ENCODE results near the gene SS18L1. TPM values are rescaled to one million over a fixed set of nuclear protein-coding genes. Genes with fewer than 3 reads are reported as not detected.

The SS18L1 gene
- total and polyA plus RNA-seq, 2 experiments from 2014 or later = 6.5 to 32.6 TPM

DNA sequence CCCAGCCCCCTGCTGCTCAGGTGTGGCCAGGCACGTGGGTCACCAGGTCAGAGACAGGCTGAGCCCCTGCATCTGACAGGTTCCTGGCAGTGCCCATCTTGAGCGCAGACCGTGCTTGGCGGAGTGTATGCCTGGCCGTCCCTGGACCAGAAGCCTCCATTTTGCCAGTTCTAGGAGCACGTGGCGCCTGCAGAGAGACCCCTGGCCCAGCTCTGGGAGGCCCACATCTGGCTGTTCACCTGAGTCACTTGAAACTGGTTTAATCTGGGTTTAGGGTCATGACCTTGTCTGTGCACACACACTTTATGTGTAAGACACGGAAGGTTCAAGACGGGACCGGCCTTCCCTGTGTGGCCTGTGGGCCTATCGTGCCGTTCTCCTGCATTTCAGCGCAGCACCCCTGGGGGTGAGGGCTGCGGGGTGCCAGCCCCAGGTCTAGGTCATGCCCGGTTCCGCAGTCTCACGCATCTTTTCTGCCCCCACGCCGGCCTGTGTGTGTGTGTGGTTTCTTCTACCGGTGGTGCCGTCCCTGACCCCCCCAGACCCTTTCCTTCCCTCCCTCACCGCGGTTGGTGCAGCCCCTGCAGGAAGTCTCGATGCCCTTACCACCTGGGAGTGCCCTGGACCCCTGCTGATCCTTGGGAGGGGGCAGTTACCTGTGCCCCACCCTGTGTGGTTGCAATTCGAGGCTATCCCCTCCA, 14.0 kb downstream of the SS18L1 start:
- DNase-seq (ENCODE audit: low spot score) (no peak), ATAC-seq (no peak)
- peaks cover 27% of the 10 kb centered on the region for H4K20me1 ChIP-seq (replicated peaks; ENCODE audit: insufficient read depth)
- H3F3A ChIP-seq (replicated peaks; ENCODE audit: low read depth) = peaks cover 10% of the 10 kb centered on the region; the same call in 1 of the 2 replicates
- H3K9me3 Mint-ChIP-seq = peaks cover 7% of the 10 kb centered on the region; the same call in 2 of the 3 replicates
- H3K4me2 ChIP-seq = no peak overlapping the region
- TF ChIP-seq, protein P1, sequence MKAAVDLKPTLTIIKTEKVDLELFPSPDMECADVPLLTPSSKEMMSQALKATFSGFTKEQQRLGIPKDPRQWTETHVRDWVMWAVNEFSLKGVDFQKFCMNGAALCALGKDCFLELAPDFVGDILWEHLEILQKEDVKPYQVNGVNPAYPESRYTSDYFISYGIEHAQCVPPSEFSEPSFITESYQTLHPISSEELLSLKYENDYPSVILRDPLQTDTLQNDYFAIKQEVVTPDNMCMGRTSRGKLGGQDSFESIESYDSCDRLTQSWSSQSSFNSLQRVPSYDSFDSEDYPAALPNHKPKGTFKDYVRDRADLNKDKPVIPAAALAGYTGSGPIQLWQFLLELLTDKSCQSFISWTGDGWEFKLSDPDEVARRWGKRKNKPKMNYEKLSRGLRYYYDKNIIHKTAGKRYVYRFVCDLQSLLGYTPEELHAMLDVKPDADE (IDR thresholded peaks at IDR 0.05) = no peak
- TF ChIP-seq POLR2AphosphoS5 (IDR thresholded peaks at IDR 0.05; ENCODE audit: low read depth) (no peak), EZH2phosphoT487 (IDR thresholded peaks at IDR 0.05; ENCODE audit: unreplicated experiment) (no peak), EZH2 (IDR thresholded peaks at IDR 0.05; ENCODE audit: low read depth, unreplicated experiment) (no peak), ZNF114 (CRISPR knock-in tag; IDR thresholded peaks at IDR 0.05) (no peak), CREB1 (CRISPR knock-in tag; IDR thresholded peaks at IDR 0.05; ENCODE audit: low read depth) (no peak), JUNB (IDR thresholded peaks at IDR 0.05; ENCODE audit: unreplicated experiment) (no peak), ZNF331 (CRISPR knock-in tag; IDR thresholded peaks at IDR 0.05; ENCODE audit: low read depth) (no peak), STAT1 (IDR thresholded peaks at IDR 0.05; ENCODE audit: unreplicated experiment) (no peak), NANOG (IDR thresholded peaks at IDR 0.05; ENCODE audit: borderline replicate concordance) (no peak)
- TF ChIP-seq, protein P2, sequence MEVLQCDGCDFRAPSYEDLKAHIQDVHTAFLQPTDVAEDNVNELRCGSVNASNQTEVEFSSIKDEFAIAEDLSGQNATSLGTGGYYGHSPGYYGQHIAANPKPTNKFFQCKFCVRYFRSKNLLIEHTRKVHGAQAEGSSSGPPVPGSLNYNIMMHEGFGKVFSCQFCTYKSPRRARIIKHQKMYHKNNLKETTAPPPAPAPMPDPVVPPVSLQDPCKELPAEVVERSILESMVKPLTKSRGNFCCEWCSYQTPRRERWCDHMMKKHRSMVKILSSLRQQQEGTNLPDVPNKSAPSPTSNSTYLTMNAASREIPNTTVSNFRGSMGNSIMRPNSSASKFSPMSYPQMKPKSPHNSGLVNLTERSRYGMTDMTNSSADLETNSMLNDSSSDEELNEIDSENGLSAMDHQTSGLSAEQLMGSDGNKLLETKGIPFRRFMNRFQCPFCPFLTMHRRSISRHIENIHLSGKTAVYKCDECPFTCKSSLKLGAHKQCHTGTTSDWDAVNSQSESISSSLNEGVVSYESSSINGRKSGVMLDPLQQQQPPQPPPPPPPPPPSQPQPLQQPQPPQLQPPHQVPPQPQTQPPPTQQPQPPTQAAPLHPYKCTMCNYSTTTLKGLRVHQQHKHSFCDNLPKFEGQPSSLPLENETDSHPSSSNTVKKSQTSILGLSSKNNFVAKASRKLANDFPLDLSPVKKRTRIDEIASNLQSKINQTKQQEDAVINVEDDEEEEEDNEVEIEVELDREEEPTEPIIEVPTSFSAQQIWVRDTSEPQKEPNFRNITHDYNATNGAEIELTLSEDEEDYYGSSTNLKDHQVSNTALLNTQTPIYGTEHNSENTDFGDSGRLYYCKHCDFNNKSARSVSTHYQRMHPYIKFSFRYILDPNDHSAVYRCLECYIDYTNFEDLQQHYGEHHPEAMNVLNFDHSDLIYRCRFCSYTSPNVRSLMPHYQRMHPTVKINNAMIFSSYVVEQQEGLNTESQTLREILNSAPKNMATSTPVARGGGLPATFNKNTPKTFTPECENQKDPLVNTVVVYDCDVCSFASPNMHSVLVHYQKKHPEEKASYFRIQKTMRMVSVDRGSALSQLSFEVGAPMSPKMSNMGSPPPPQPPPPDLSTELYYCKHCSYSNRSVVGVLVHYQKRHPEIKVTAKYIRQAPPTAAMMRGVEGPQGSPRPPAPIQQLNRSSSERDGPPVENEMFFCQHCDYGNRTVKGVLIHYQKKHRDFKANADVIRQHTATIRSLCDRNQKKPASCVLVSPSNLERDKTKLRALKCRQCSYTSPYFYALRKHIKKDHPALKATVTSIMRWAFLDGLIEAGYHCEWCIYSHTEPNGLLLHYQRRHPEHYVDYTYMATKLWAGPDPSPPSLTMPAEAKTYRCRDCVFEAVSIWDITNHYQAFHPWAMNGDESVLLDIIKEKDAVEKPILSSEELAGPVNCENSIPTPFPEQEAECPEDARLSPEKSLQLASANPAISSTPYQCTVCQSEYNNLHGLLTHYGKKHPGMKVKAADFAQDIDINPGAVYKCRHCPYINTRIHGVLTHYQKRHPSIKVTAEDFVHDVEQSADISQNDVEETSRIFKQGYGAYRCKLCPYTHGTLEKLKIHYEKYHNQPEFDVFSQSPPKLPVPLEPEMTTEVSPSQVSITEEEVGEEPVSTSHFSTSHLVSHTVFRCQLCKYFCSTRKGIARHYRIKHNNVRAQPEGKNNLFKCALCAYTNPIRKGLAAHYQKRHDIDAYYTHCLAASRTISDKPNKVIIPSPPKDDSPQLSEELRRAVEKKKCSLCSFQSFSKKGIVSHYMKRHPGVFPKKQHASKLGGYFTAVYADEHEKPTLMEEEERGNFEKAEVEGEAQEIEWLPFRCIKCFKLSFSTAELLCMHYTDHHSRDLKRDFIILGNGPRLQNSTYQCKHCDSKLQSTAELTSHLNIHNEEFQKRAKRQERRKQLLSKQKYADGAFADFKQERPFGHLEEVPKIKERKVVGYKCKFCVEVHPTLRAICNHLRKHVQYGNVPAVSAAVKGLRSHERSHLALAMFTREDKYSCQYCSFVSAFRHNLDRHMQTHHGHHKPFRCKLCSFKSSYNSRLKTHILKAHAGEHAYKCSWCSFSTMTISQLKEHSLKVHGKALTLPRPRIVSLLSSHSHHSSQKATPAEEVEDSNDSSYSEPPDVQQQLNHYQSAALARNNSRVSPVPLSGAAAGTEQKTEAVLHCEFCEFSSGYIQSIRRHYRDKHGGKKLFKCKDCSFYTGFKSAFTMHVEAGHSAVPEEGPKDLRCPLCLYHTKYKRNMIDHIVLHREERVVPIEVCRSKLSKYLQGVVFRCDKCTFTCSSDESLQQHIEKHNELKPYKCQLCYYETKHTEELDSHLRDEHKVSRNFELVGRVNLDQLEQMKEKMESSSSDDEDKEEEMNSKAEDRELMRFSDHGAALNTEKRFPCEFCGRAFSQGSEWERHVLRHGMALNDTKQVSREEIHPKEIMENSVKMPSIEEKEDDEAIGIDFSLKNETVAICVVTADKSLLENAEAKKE (CRISPR knock-in tag; IDR thresholded peaks at IDR 0.05) = no peak
- TF ChIP-seq, protein P3, sequence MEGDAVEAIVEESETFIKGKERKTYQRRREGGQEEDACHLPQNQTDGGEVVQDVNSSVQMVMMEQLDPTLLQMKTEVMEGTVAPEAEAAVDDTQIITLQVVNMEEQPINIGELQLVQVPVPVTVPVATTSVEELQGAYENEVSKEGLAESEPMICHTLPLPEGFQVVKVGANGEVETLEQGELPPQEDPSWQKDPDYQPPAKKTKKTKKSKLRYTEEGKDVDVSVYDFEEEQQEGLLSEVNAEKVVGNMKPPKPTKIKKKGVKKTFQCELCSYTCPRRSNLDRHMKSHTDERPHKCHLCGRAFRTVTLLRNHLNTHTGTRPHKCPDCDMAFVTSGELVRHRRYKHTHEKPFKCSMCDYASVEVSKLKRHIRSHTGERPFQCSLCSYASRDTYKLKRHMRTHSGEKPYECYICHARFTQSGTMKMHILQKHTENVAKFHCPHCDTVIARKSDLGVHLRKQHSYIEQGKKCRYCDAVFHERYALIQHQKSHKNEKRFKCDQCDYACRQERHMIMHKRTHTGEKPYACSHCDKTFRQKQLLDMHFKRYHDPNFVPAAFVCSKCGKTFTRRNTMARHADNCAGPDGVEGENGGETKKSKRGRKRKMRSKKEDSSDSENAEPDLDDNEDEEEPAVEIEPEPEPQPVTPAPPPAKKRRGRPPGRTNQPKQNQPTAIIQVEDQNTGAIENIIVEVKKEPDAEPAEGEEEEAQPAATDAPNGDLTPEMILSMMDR (conservative IDR thresholded peaks at IDR 0.05; ENCODE audit: low read depth in 2 of 2) = no peak
- TF ChIP-seq, protein P4, sequence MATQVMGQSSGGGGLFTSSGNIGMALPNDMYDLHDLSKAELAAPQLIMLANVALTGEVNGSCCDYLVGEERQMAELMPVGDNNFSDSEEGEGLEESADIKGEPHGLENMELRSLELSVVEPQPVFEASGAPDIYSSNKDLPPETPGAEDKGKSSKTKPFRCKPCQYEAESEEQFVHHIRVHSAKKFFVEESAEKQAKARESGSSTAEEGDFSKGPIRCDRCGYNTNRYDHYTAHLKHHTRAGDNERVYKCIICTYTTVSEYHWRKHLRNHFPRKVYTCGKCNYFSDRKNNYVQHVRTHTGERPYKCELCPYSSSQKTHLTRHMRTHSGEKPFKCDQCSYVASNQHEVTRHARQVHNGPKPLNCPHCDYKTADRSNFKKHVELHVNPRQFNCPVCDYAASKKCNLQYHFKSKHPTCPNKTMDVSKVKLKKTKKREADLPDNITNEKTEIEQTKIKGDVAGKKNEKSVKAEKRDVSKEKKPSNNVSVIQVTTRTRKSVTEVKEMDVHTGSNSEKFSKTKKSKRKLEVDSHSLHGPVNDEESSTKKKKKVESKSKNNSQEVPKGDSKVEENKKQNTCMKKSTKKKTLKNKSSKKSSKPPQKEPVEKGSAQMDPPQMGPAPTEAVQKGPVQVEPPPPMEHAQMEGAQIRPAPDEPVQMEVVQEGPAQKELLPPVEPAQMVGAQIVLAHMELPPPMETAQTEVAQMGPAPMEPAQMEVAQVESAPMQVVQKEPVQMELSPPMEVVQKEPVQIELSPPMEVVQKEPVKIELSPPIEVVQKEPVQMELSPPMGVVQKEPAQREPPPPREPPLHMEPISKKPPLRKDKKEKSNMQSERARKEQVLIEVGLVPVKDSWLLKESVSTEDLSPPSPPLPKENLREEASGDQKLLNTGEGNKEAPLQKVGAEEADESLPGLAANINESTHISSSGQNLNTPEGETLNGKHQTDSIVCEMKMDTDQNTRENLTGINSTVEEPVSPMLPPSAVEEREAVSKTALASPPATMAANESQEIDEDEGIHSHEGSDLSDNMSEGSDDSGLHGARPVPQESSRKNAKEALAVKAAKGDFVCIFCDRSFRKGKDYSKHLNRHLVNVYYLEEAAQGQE (IDR thresholded peaks at IDR 0.05; ENCODE audit: unreplicated experiment) = no peak
- no peak overlapping the region for H3K27ac ChIP-seq (ENCODE audit: low read depth)
- peaks cover 31% of the 10 kb centered on the region for H3K4me1 Mint-ChIP-seq
- H3K36me3 ChIP-seq (ENCODE audit: insufficient read depth) = peaks cover 6% of the 10 kb centered on the region; the same call in 1 of the 2 replicates
- H3K27me3 ChIP-seq (ENCODE audit: insufficient read depth) = no peaks in the 10 kb centered on the region
- H3K36me3 Mint-ChIP-seq (ENCODE audit: low read depth) = peaks cover 48% of the 10 kb centered on the region
- no peak overlapping the region for H3K4me3 Mint-ChIP-seq
- H3K9me2 ChIP-seq (ENCODE audit: insufficient read depth) = no peaks in the 10 kb centered on the region
- peaks cover 23% of the 10 kb centered on the region for H3K4me1 ChIP-seq (ENCODE audit: insufficient read depth)
- H2AFZ ChIP-seq = no peak overlapping the region
- peaks cover 5% of the 10 kb centered on the region for H3K27me3 Mint-ChIP-seq (ENCODE audit: insufficient read depth, low read depth, poor library complexity)
- peaks cover 61% of the 10 kb centered on the region for H3K79me2 ChIP-seq (replicated peaks; ENCODE audit: insufficient read depth)
- H3K27ac Mint-ChIP-seq = no peak overlapping the region
- H3K4me3 ChIP-seq = no peak overlapping the region
